ENCODE data around the gene PUDP.
"Not testable (repeated sequence)": the region's sequence is repeated elsewhere in the genome, so short reads cannot be mapped to it uniquely, and the experiment has no call there.

PUDP gene

DNA sequence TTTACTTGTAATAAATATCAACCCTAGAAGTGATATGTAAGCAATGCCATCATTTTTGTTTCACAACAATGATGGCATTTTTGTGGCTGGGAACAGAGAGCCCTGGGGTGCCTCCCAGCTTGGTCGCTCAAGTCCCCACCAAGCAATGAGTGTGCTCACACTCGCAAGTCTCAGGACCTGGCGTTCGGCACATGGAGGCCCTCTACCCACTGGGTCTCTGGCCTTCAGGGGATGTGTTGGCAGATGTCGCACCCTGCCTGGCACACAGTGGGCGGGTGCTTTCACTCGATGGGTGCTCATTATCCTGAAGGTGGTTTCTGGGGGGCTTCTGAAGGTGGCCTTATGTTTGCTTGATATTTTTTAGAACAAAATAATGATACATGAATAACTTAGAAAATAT lies 75.1 kb downstream of the PUDP start:
- DNase-seq, result no peak

- DNase-seq, result no peak
Measured at GRCh38 chrX:7071390-7071789, 76.6 kb downstream of the PUDP start.

DNA sequence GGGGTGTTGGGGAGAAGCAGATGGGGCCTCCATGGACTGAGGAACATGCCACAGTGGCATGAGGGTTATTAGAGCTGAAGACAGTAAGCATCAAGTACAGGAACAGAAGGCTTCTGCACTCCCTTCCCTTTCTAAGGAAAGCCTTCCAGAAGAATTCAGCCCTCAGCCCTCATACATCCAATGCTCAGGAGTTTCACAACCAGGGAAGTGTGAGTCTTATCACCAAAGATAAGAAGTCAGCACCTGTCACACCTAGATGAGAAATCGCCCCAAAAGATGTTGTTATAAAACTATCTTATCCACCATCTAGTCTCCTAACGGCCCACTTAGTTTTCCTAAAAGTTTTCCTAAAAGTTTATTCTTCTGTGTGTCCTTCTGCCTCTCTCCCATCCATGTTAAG lies 78.4 kb downstream of the PUDP start:
- DNase-seq, result no peak

- DNase-seq, result peak; percentile 10
Measured at GRCh38 chrX:7068939-7069367, 79.0 kb downstream of the PUDP start.

- no peak for DNase-seq
Measured at GRCh38 chrX:7067256-7067655, 80.7 kb downstream of the PUDP start.

- DNase-seq, result no peak
Measured at GRCh38 chrX:7065473-7065872, 82.5 kb downstream of the PUDP start.

DNA sequence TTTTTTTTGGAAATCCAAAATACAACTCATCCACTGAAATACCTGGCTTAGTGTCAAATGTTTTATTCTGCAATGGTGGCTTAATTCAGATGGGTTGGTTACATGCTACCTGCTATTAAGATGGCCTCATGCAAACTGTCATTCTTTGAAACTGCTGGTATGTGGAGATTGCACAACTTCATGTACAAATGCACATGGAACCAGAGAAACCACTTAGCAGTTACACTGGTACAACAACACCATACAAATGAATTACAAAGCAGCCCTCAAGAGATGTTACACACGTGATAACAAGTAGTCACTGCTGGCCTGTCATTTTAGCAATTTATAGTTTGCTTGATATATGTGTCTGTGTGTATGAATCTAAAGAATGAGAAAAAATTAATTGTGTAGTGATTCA lies 85.0 kb downstream of the PUDP start:
- no peak for DNase-seq

GRCh38 chrX:7062276-7062675 lies 85.7 kb downstream of the PUDP start:
- no peak for DNase-seq

DNA sequence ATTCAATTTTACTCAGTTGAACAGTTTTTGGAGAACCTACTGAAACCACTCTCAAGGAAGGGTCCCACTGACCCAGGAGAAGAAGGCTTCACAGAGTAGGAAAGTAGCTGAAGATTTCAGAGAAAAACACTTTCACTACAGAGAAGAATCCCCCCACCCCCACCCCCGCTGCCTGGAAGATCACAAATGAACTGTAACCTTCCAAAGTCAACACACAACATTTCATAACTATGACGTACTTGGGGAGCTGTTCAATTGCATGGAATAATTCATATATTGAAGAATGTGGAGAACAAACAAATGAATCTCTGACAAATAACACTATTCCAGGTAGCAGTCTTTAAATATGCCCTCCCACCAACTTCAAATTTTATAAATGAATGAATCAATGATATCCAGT lies 86.5 kb downstream of the PUDP start:
- DNase-seq, result no peak

- DNase-seq, result no peak
Measured at GRCh38 chrX:7060444-7060843, 87.5 kb downstream of the PUDP start.

DNA sequence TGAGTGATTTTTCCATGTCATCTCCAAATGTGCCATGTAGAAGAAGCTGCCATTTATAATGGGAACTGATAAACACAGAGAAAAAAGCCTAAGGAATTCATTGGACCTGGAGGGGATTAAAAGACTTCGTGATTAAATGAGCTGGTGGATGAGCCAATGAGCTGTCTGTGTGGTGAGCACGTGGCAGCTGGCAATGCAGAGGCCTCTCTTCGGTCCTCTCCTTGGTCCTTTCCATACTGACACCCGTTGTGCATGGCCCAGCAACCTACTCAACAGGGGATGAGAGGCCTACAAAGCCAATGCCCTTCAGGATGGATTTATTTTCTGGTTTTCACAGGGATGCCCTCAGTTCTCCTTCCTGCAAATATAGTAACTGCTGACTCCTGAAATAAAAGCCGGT lies 88.1 kb downstream of the PUDP start:
- DNase-seq, result no peak

DNA sequence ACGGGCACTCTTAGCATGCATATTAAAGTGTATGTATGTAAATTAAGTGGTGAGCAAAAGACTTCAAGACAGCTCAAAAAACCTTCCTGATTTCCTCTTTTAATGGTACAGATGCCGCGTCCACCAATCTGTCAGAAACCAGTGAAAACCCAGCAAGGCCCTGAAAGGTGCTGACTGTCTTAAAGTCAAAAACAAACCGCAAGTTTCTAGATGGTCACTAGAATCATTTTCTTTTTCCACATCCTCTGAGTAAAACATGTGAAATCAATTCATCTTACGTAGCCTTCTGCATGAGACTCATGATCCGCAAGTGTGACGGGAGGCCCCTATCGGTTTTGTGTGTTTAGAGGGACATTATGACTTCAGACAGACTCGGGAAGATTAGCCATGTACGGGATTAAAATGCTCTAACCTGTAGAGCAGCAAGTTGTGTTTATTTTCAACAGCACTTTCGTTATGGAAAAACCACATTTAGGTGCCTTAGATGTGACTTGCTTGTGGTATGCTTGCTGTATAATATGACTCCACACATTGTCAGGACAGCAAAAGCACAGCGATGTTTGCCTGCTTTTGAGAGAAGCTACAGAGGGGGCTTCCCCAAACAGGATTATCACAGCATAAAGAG lies 88.6 kb downstream of the PUDP start:
- DNase-seq, result no peak

DNA sequence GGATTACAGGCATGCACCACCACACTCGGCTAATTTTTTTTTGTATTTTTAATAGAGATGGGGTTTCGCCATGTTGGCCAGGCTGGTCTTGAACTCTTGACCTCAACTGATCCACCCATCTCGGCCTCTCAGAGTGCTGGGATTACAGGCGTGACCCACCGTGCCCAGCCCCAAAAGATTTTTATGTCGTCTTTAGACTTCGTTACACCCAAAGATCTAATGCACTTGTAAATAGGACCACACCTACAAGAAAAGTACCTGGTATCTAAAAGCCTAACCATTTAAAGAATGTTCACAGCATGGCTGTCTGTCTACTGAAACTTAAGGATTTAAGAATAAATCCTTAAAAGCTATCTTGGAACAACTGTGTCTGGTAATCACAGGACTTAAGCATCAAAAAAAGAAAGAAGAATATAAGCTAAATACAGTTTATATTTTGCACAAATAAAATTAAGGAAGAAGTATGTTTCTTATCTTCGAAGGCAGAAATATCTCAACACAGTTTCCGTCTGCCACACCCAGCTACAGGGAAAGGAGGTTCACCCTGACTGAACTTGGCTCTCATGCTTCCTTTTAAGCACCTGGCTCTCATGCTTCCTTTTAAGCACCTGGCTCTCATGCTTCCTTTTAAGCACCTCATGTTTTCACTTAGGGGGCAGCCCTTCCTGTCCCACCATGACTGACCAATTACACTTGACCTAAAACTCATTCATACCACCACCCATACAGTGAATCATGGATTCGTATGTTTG lies 92.4 kb downstream of the PUDP start:
- DNase-seq, result no peak

- peak; percentile 9 for DNase-seq
Measured at GRCh38 chrX:7054219-7055216, 93.4 kb downstream of the PUDP start.

DNA sequence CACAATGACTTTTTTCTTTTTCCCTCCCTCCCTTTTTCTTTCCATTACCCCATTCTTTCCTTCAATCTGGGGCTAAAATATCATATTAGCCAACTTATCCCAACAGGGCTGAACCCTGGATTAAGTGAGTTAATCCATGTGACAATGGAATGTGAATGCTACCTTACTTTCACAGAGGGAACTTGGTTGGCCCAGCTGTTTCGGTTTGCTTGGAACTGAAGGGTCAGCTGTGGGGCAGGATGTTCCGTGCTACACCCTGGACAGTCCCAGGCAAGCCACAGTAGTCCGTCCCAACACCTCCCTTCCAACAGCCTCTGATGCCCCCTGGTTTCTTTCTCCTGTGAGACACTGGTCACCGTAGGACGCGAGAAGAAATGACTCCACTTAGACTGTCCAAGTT lies 95.4 kb downstream of the PUDP start:
- no peak for DNase-seq

DNA sequence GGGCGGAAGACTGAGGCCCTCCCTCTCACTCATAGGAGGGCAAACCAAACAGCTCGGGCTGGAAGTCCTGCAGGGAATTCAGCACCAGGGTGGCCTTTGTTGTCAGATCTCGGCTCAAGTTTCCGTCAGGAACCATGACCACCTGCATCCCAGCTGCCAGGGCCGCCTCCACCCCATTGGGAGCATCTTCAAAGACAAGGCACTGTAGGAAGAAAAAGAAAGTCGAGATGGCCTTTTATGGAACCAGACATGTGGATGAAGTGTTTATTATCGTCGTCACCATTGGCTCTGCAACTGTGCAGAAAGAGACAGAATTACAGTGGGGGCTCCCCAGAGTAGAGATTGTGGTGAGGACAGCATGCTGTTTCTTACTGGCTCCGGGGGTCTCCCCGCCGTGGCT lies 97.7 kb downstream of the PUDP start:
- peak; percentile 16 for DNase-seq

- DNase-seq, result no peak
Measured at GRCh38 chrX:7047951-7048350, 100.0 kb downstream of the PUDP start.

- DNase-seq, result no peak
Measured at GRCh38 chrX:7045238-7045955, 102.6 kb downstream of the PUDP start.

- not testable (repeated sequence) for DNase-seq
Measured at GRCh38 chrX:7043796-7044433, 104.0 kb downstream of the PUDP start.

- no peak for DNase-seq
Measured at GRCh38 chrX:7028246-7028645, 119.7 kb downstream of the PUDP start.

GRCh38 chrX:7027071-7027470 lies 120.9 kb downstream of the PUDP start:
- peak; percentile 1 for DNase-seq

- DNase-seq, result not testable (repeated sequence)
Measured at GRCh38 chrX:7026365-7026764, 121.6 kb downstream of the PUDP start.

Data from NCI-H2171 treated with DMSO at 0.1 percent for 48 hours (cell line).